ENCODE results near the gene MYH7. TPM values are rescaled to one million over a fixed set of nuclear protein-coding genes. Genes with fewer than 3 reads are reported as not detected.

The MYH7 gene
- total and polyA plus RNA-seq, 2 donors from 2014 or later: 0.06 to 1.6 TPM

DNA sequence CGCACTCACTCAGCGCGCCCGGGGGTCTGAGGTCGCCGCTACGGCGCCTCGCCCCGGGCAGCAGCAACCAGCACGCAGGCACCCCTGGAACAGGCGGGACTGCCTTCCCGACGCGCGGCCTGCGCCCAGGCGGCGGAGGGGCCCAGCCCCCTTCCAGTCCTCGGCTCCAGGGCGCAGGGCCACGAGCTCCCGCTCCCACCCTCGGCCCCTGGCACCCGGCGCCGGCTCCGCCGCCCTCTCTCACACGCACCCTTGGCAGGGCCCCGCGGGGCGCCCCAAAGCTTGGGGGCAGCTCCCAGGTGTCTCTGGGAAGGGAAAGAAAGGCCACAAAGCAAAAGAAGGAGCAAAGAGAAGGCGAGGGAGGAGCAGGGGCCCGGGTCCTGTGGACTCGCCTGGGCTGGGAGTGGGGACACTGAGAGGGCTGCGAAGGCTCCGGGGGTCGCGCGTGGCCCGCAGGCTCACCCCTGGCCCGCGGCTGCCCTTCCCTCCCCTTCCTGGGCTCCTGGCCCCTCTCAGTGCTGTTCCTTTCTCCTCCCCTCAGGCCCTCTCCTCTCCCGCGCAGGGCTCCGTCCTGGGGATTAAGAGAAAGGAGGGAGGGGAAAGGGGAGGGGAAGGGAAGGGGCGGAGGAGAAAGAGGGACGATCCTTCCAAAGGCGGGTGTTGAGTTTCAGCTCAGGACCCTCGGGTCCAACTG, 69.6 kb downstream of the MYH7 start:
- no peak for FAIRE-seq
- no peaks in the 10 kb centered on the region for H3K36me3 ChIP-seq (ENCODE audit: control insufficient read depth in 2 of 3, insufficient read depth in 3 of 3, low read length in 3 of 3)
- peak overlapping the region in 2 of 3 donors; percentile 46 to 55 for H3K4me3 ChIP-seq (ENCODE audit: low read length in 3 of 3)
- no peaks in the 10 kb centered on the region for H3K9me3 ChIP-seq (ENCODE audit: control insufficient read depth in 2 of 3, insufficient read depth in 1 of 3, low read length in 3 of 3)
- intact Hi-C loops (cut with DNase I): no loop called here
- TF ChIP-seq, protein P1, sequence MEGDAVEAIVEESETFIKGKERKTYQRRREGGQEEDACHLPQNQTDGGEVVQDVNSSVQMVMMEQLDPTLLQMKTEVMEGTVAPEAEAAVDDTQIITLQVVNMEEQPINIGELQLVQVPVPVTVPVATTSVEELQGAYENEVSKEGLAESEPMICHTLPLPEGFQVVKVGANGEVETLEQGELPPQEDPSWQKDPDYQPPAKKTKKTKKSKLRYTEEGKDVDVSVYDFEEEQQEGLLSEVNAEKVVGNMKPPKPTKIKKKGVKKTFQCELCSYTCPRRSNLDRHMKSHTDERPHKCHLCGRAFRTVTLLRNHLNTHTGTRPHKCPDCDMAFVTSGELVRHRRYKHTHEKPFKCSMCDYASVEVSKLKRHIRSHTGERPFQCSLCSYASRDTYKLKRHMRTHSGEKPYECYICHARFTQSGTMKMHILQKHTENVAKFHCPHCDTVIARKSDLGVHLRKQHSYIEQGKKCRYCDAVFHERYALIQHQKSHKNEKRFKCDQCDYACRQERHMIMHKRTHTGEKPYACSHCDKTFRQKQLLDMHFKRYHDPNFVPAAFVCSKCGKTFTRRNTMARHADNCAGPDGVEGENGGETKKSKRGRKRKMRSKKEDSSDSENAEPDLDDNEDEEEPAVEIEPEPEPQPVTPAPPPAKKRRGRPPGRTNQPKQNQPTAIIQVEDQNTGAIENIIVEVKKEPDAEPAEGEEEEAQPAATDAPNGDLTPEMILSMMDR (IDR thresholded peaks at IDR 0.05; ENCODE audit: borderline replicate concordance, extremely low read depth, insufficient read depth): no peak
- H3K9ac ChIP-seq (ENCODE audit: low read length in 3 of 3): peak overlapping the region in 2 of 3 donors; percentile 29 to 55
- DNase-seq: peak in 3 of 5 donors; percentile 70 to 98 (median 81)
- peaks cover 0 to 5% (median 3%) of the 10 kb centered on the region in 3 donors for H3K4me1 ChIP-seq (ENCODE audit: control insufficient read depth in 2 of 3, insufficient read depth in 2 of 3, low read depth in 1 of 3, low read length in 3 of 3)
- H3K27me3 ChIP-seq (ENCODE audit: control insufficient read depth, insufficient read depth, low read length): no peaks in the 10 kb centered on the region
- H3K27ac ChIP-seq (ENCODE audit: low read depth in 2 of 2, low read length in 2 of 2): peak overlapping the region; percentile 64 to 76

DNA sequence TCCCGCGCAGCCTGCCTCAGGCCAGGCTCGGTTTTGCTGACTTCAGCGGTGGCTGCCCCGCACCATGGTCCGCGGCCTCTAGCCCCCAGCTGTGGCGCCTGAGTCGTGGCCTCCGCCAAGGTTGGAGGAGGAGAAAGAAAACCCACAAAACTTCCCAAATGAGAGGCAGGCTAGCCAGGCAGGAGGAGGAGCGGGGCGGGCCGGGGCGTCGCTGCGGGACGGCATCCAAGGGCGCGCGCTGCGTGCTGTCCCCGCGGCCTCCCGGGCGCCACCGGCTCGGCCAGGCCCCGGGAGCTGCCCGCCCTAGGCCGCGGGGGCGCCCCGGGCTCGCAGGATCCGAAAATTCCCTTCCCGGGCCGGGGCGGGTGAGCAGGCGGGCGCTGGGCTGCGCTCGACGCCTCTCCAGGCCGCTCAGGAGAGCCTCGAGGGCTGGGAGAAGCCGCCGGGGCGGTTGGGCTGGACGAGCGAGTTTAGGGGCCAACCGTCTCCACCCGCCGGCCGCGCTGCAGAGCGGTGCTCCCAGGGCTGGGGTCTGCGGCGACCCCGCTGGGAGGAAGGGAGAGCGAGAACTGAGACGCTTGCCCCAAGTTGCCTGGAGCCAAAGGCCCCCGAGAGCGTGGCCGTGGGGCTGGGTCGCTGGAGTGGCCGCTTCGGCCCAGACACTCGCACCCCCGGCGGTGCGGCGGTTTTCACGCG, 70.3 kb downstream of the MYH7 start, which contains the start of gene EFS:
TSS of gene EFS (minus strand) at position 137 of the 696 bp plus-strand sequence. CDS start 147 bp downstream, outside the sequence.
- peak; percentile 33 to 81 (median 62) for DNase-seq
- H3K4me3 ChIP-seq (ENCODE audit: low read length in 3 of 3): peak within 1 kb of the TSS; percentile 1 to 67 (median 55)
- no peaks in the 10 kb centered on the region for H3K9me3 ChIP-seq (ENCODE audit: control insufficient read depth in 2 of 3, insufficient read depth in 1 of 3, low read length in 3 of 3)
- peak within 1 kb of the TSS; percentile 29 to 60 (median 55) for H3K9ac ChIP-seq (ENCODE audit: low read length in 3 of 3)
- H3K36me3 ChIP-seq (ENCODE audit: control insufficient read depth in 2 of 3, insufficient read depth in 3 of 3, low read length in 3 of 3): no peaks in the 10 kb centered on the region
- intact Hi-C loops (cut with DNase I): no loop called here
- H3K4me1 ChIP-seq (ENCODE audit: control insufficient read depth in 2 of 3, insufficient read depth in 2 of 3, low read depth in 1 of 3, low read length in 3 of 3): peaks cover 0 to 5% (median 3%) of the 10 kb centered on the region in 3 donors
- no peaks in the 10 kb centered on the region for H3K27me3 ChIP-seq (ENCODE audit: control insufficient read depth, insufficient read depth, low read length)
- H3K27ac ChIP-seq (ENCODE audit: low read depth in 2 of 2, low read length in 2 of 2): peak within 1 kb of the TSS; percentile 64 to 76
- TF ChIP-seq, protein P1 (IDR thresholded peaks at IDR 0.05; ENCODE audit: borderline replicate concordance, extremely low read depth, insufficient read depth): no peak
- no peak for FAIRE-seq

DNA sequence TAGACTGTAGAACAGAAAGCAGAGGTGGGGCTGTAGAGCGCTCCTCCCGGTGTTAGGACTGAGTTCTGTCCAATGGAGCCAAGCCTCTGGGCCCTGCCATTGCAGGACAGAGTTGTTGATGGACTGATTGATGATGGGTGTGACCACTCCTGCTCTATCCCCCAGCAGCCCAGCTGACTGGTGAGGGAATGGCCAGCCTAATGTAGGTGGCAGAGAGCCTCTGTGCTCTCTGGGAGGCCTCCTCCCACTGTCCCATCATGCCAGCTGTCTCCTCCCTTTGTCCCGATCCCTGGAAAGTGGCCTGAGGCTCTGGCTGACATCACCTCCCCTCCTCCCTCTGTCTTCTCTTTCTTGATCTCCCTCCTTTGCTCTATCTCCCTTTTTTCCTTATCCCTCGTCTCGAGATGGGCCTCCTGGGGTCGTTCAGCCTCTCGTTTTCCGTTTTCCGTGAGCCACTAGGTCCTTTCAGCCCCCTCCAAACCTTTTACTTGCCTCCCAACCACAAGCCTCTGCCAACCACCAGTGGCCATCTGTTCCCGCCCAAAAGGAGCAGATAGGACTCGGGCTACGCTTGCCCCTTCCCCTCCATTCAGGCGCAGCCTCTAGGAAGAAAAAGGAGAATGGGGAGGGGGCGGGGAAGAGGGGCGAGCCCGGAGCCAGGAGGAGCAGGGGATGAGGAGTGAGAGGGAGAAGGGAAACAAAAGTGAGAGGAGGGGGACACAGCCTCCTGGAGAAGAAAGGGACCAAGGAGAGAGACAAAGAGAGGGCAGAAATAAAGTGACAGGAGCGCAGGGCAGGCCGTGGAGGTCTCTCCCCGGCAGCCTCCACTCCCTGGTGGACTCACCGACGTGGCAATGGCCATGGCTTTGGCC, 71.1 kb downstream of the MYH7 start:
- Histone ChIP-seq H3K36me3 (ENCODE audit: control insufficient read depth in 2 of 3, insufficient read depth in 3 of 3, low read length in 3 of 3) (no peaks in the 10 kb centered on the region), H3K9ac (ENCODE audit: low read length in 3 of 3) (peak overlapping the region; percentile 6 to 60 (median 40)), H3K27ac (ENCODE audit: low read depth in 2 of 2, low read length in 2 of 2) (peak overlapping the region in 1 of 2 donors; percentile 72), H3K27me3 (ENCODE audit: control insufficient read depth, insufficient read depth, low read length) (no peaks in the 10 kb centered on the region), H3K4me1 (ENCODE audit: control insufficient read depth in 2 of 3, insufficient read depth in 2 of 3, low read depth in 1 of 3, low read length in 3 of 3) (peaks cover 0 to 5% (median 3%) of the 10 kb centered on the region in 3 donors), H3K9me3 (ENCODE audit: control insufficient read depth in 2 of 3, insufficient read depth in 1 of 3, low read length in 3 of 3) (no peaks in the 10 kb centered on the region), H3K4me3 (ENCODE audit: low read length in 3 of 3) (peak overlapping the region; percentile 1 to 67 (median 51))
- TF ChIP-seq, protein P1 (IDR thresholded peaks at IDR 0.05; ENCODE audit: borderline replicate concordance, extremely low read depth, insufficient read depth): no peak
- intact Hi-C loops (cut with DNase I): no loop called here
- no peak for FAIRE-seq
- peak; percentile 48 to 74 (median 65) for DNase-seq

Small RNA genes within 50 kb of the gene (microRNA-seq; reads per million reads assigned to microRNA genes)
- gene MIR208A (not detected), gene MIR208B (not detected)

Other genes starting within 250 kb of the MYH7 start
- not detected for gene RNF212B, start 197.7 kb downstream of the MYH7 start, total RNA-seq
- gene RNF212B, start 197.7 kb downstream of the MYH7 start, polyA plus RNA-seq (ENCODE audit: insufficient read depth, low read depth, low replicate concordance): 2.8 TPM
- 14.8 TPM for gene HOMEZ, start 149.5 kb downstream of the MYH7 start, total RNA-seq
- 18.5 TPM for gene HOMEZ, start 149.5 kb downstream of the MYH7 start, polyA plus RNA-seq (ENCODE audit: insufficient read depth, low read depth, low replicate concordance)
- 17.3 TPM for gene PPP1R3E, start 132.8 kb downstream of the MYH7 start, total RNA-seq
- 22.8 TPM for gene PPP1R3E, start 132.8 kb downstream of the MYH7 start, polyA plus RNA-seq (ENCODE audit: insufficient read depth, low read depth, low replicate concordance)
- gene BCL2L2, start 128.8 kb downstream of the MYH7 start, total RNA-seq: 43.6 TPM
- 35.6 TPM for gene BCL2L2, start 128.8 kb downstream of the MYH7 start, polyA plus RNA-seq (ENCODE audit: insufficient read depth, low read depth, low replicate concordance)
- 145 TPM for gene PABPN1, start 114.2 kb downstream of the MYH7 start, total RNA-seq
- 140 TPM for gene PABPN1, start 114.2 kb downstream of the MYH7 start, polyA plus RNA-seq (ENCODE audit: insufficient read depth, low read depth, low replicate concordance)
- gene SLC22A17, start 82.8 kb downstream of the MYH7 start, total RNA-seq: 35.3 TPM
- gene SLC22A17, start 82.8 kb downstream of the MYH7 start, polyA plus RNA-seq (ENCODE audit: insufficient read depth, low read depth, low replicate concordance): 61.2 TPM
- gene EFS, start 70.5 kb downstream of the MYH7 start, total RNA-seq: 5.5 TPM
- 5.6 TPM for gene EFS, start 70.5 kb downstream of the MYH7 start, polyA plus RNA-seq (ENCODE audit: insufficient read depth, low read depth, low replicate concordance)
- not detected for gene IL25, start 62.9 kb downstream of the MYH7 start, total RNA-seq
- gene IL25, start 62.9 kb downstream of the MYH7 start, polyA plus RNA-seq (ENCODE audit: insufficient read depth, low read depth, low replicate concordance): not detected
- 0.54 TPM for gene CMTM5, start 58.6 kb downstream of the MYH7 start, total RNA-seq
- gene CMTM5, start 58.6 kb downstream of the MYH7 start, polyA plus RNA-seq (ENCODE audit: insufficient read depth, low read depth, low replicate concordance): 1.1 TPM
- gene MYH6, start 27.4 kb downstream of the MYH7 start, total RNA-seq: 0.03 TPM
- gene MYH6, start 27.4 kb downstream of the MYH7 start, polyA plus RNA-seq (ENCODE audit: insufficient read depth, low read depth, low replicate concordance): 0.13 TPM
- 35.6 TPM for gene NGDN, start 34.0 kb upstream of the MYH7 start, total RNA-seq
- 37.6 TPM for gene NGDN, start 34.0 kb upstream of the MYH7 start, polyA plus RNA-seq (ENCODE audit: insufficient read depth, low read depth, low replicate concordance)
- 4.9 TPM for gene ZFHX2, start 116.1 kb upstream of the MYH7 start, total RNA-seq
- gene ZFHX2, start 116.1 kb upstream of the MYH7 start, polyA plus RNA-seq (ENCODE audit: insufficient read depth, low read depth, low replicate concordance): 6.1 TPM
- gene THTPA, start 120.6 kb upstream of the MYH7 start, total RNA-seq: 24.4 TPM
- 38.4 TPM for gene THTPA, start 120.6 kb upstream of the MYH7 start, polyA plus RNA-seq (ENCODE audit: insufficient read depth, low read depth, low replicate concordance)
- gene AP1G2, start 132.1 kb upstream of the MYH7 start, total RNA-seq: 123 TPM
- 56.7 TPM for gene AP1G2, start 132.1 kb upstream of the MYH7 start, polyA plus RNA-seq (ENCODE audit: insufficient read depth, low read depth, low replicate concordance)
- gene JPH4, start 143.1 kb upstream of the MYH7 start, total RNA-seq: 7.0 TPM
- gene JPH4, start 143.1 kb upstream of the MYH7 start, polyA plus RNA-seq (ENCODE audit: insufficient read depth, low read depth, low replicate concordance): 3.6 TPM
- gene DHRS2, start 200.7 kb upstream of the MYH7 start, total RNA-seq: 0.31 TPM
- 2.4 TPM for gene DHRS2, start 200.7 kb upstream of the MYH7 start, polyA plus RNA-seq (ENCODE audit: insufficient read depth, low read depth, low replicate concordance)

Data from kidney (tissue), 14 donors.